IMR-90 (cell line): Measurements from ENCODE around the gene FUT7. TPM values are rescaled to one million over a fixed set of nuclear protein-coding genes. Genes with fewer than 3 reads are reported as not detected.

Experiments used
- ATAC-seq: fragments of 200-7000 bp; cut with Tn5 transposase; 2 replicates; pipeline ENCODE4 v1.9.1; 2020; ENCODE audit warnings: low read depth, mild to moderate bottlenecking, moderate library complexity
- BruUV-seq: library from RNA; stranded (reverse); fragments of 400-500 nt; replicated peaks from 2 replicates; lab custom pipeline; 2021; lab: Mats Ljungman, UMichigan
- CTCF ChIA-PET: fragments of 300-600 bp; formaldehyde crosslinking; extraction: SDS; loops from one replicate; lab custom pipeline; 2021; ENCODE audit warnings: antibody characterized with exemption; lab: Yijun Ruan, JAX
- POLR2A ChIA-PET: fragments of 300-600 bp; sonication (Branson Sonifier 250); formaldehyde crosslinking; loops from one replicate; lab custom pipeline; 2022; ENCODE audit warnings: antibody characterized with exemption; ENCODE audit not compliant: unreplicated experiment; lab: Charles Lee
- DNase-seq: peaks from one replicate; pipeline ENCODE4 v3.0.0; 2013
- H2AFZ ChIP-seq: replicated peaks from 2 replicates; pipeline ENCODE3; 2013; ENCODE audit warnings: low read length, mild to moderate bottlenecking; ENCODE audit not compliant: poor library complexity
- H2AK5ac ChIP-seq: 2 replicates; pipeline ENCODE4 v1.6.1; 2013; ENCODE audit warnings: low read depth, low read length, inconsistent platforms
- H2AK9ac ChIP-seq: replicated peaks from 2 replicates; pipeline ENCODE3; 2013; ENCODE audit warnings: mild to moderate bottlenecking, low read depth, low read length, moderate library complexity; ENCODE audit not compliant: poor library complexity
- H2BK120ac ChIP-seq: 2 replicates; pipeline ENCODE4 v1.6.1; 2013; ENCODE audit warnings: low read depth, low read length, inconsistent platforms
- H2BK15ac ChIP-seq: 3 replicates; pipeline ENCODE4 v1.6.1; 2013; ENCODE audit warnings: low read depth, low read length, inconsistent platforms
- H2BK20ac ChIP-seq: 2 replicates; pipeline ENCODE4 v1.6.1; 2013; ENCODE audit warnings: low read depth, mild to moderate bottlenecking, inconsistent platforms, low read length, moderate library complexity
- H2BK5ac ChIP-seq: 2 replicates; pipeline ENCODE4 v1.6.1; 2013; ENCODE audit warnings: mild to moderate bottlenecking, low read depth, low read length, inconsistent platforms; ENCODE audit not compliant: poor library complexity, severe bottlenecking
- H3K14ac ChIP-seq: replicated peaks from 2 replicates; pipeline ENCODE4 v1.6.1; 2013; ENCODE audit warnings: low read depth, low read length, inconsistent platforms
- H3K18ac ChIP-seq: 2 replicates; pipeline ENCODE4 v1.6.1; 2013; ENCODE audit warnings: low read depth, low read length, control low read depth
- H3K23ac ChIP-seq: 2 replicates; pipeline ENCODE4 v1.6.1; 2013; ENCODE audit warnings: low read depth, low read length, inconsistent platforms
- H3K27ac ChIP-seq: 2 replicates; pipeline ENCODE4 v1.5.1; 2013; ENCODE audit warnings: mild to moderate bottlenecking, control low read depth, low read length; ENCODE audit not compliant: insufficient read depth
- H3K27me3 ChIP-seq: 2 replicates; pipeline ENCODE4 v1.6.1; 2013; ENCODE audit warnings: low read length; ENCODE audit not compliant: control insufficient read depth, insufficient read depth
- H3K36me3 ChIP-seq: 2 replicates; pipeline ENCODE4 v1.6.1; 2013; ENCODE audit warnings: low read length, mixed read lengths; ENCODE audit not compliant: control insufficient read depth, insufficient read depth
- H3K4ac ChIP-seq: 2 replicates; pipeline ENCODE4 v1.6.1; 2013; ENCODE audit warnings: low read depth, low read length, inconsistent platforms
- H3K4me1 ChIP-seq: 2 replicates; pipeline ENCODE4 v1.6.1; 2013; ENCODE audit warnings: low read length, mixed read lengths; ENCODE audit not compliant: control insufficient read depth, insufficient read depth
- H3K4me2 ChIP-seq: 2 replicates; pipeline ENCODE4 v1.6.1; 2013; ENCODE audit warnings: low read depth, mild to moderate bottlenecking, control low read depth, low read length, moderate library complexity
- H3K4me3 ChIP-seq: 2 replicates; pipeline ENCODE4 v1.5.1; 2013; ENCODE audit warnings: low read depth, mild to moderate bottlenecking, control low read depth, low read length, moderate library complexity; ENCODE audit not compliant: insufficient read depth
- H3K56ac ChIP-seq: 2 replicates; pipeline ENCODE4 v1.6.1; 2013; ENCODE audit warnings: low read length, inconsistent platforms; ENCODE audit not compliant: insufficient read depth; ENCODE audit errors: extremely low read depth
- H3K79me1 ChIP-seq, 2 experiments: 2 replicates each; pipeline ENCODE4 v1.6.1; 2013; ENCODE audit warnings: low read length in 2 of 2, inconsistent platforms in 1 of 2, low read depth in 1 of 2
- H3K9ac ChIP-seq: 2 replicates; pipeline ENCODE4 v1.6.1; 2013; ENCODE audit warnings: low read depth, low read length, control low read depth
- H3K9me1 ChIP-seq: 2 replicates; pipeline ENCODE4 v1.6.1; 2013; ENCODE audit warnings: low read length, inconsistent platforms; ENCODE audit not compliant: insufficient read depth
- H3K9me3 ChIP-seq: 2 replicates; pipeline ENCODE4 v1.6.1; 2013; ENCODE audit warnings: low read length; ENCODE audit not compliant: control insufficient read depth, insufficient read depth
- H4K20me1 ChIP-seq: 2 replicates; pipeline ENCODE4 v1.6.1; 2013; ENCODE audit warnings: low read length, inconsistent platforms; ENCODE audit not compliant: insufficient read depth
- H4K5ac ChIP-seq: 2 replicates; pipeline ENCODE4 v1.6.1; 2013; ENCODE audit warnings: mild to moderate bottlenecking, low read depth, low read length, control low read depth
- H4K8ac ChIP-seq, 2 experiments: 2 replicates each; pipeline ENCODE4 v1.6.1; 2013; ENCODE audit warnings: low read depth in 2 of 2, low read length in 2 of 2, control low read depth in 1 of 2, inconsistent platforms in 1 of 2
- H4K91ac ChIP-seq: 2 replicates; pipeline ENCODE4 v1.6.1; 2013; ENCODE audit warnings: low read depth, low read length, inconsistent platforms; ENCODE audit not compliant: insufficient read depth
- CHD1 ChIP-seq: IDR thresholded peaks from 2 replicates; pipeline ENCODE4 v1.6.1; 2012; ENCODE audit warnings: low read depth, low read length, improper control_type of control experiment
- MAZ ChIP-seq: IDR thresholded peaks from 2 replicates; pipeline ENCODE4 v1.6.1; 2012; ENCODE audit warnings: low read depth, mild to moderate bottlenecking, low read length, improper control_type of control experiment, moderate library complexity, borderline replicate concordance
- POLR2A ChIP-seq: IDR thresholded peaks from 2 replicates; pipeline ENCODE4 v1.6.1; 2012; ENCODE audit warnings: mild to moderate bottlenecking, low read depth, low read length
- RCOR1 ChIP-seq: IDR thresholded peaks from 2 replicates; pipeline ENCODE4 v1.6.1; 2012; ENCODE audit warnings: mild to moderate bottlenecking, low read length, improper control_type of control experiment; ENCODE audit not compliant: insufficient replicate concordance
- RFX5 ChIP-seq: IDR thresholded peaks from 2 replicates; pipeline ENCODE4 v1.8.0; 2012; ENCODE audit warnings: low read depth, mild to moderate bottlenecking, low read length, moderate library complexity
- WGBS, 2 experiments: methylation state at CpG; one replicate each; pipeline versions ENCODE4 v1.1.5 to v1.1.7; 2013; ENCODE audit warnings: missing lambda C conversion rate in 2 of 2; ENCODE audit not compliant: insufficient read length in 1 of 2; ENCODE audit errors: extremely low coverage in 2 of 2; 5-methylcytosine and 5-hydroxymethylcytosine counted together
- dilution Hi-C: fragments of 300-500 bp; cut with HindIII; formaldehyde crosslinking; loops from one replicate; pipeline ENCODE4 v1.14.3; 2018; ENCODE audit warnings: low sequenced_read_pairs; ENCODE audit not compliant: unreplicated experiment
- in situ Hi-C: fragments of 300-500 bp; cut with MboI; formaldehyde crosslinking; loops from 3 replicates; pipeline ENCODE4 v1.14.3; 2019; ENCODE audit warnings: low sequenced_read_pairs, inconsistent platforms, mixed read lengths
- intact Hi-C: fragments of 100-400 bp; cut with micrococcal nuclease; formaldehyde crosslinking; loops from 2 replicates; pipeline ENCODE4 v1.10.0; 2022
- polyA plus RNA-seq, 3 experiments: library from polyadenylated mRNA; depleted of rRNA; stranded (reverse); fragments of >200 nt; gene quantifications; 2 replicates each; pipeline ENCODE4 v1.2.3, GENCODE V29; 2012; ENCODE audit warnings: low replicate concordance in 1 of 3
- total RNA-seq: library from RNA; depleted of rRNA; stranded (reverse); fragments of >200 nt; gene quantifications from 2 replicates; pipeline ENCODE4 v1.2.3, GENCODE V29; 2012

The FUT7 gene
- total and polyA plus RNA-seq, 2 of the 4 experiments (the other 2 are of a cell fraction), result not detected

- Histone ChIP-seq H2BK120ac (no peak overlapping the region), H3K27me3 (no peaks in the 10 kb centered on the region), H3K9me1 (peaks cover 5% of the 10 kb centered on the region; the same call in 1 of the 2 replicates), H2BK15ac (no peak overlapping the region), H3K4ac (no peak overlapping the region), H3K4me2 (0 out of 2 replicates have a peak overlapping the region, but pooled peaks have one; percentile 5), H3K14ac (no peak overlapping the region), H2AK5ac (0 out of 2 replicates have a peak overlapping the region, but pooled peaks have one; percentile 10), H2AK9ac (peak overlapping the region; percentile 74), H4K91ac (no peak overlapping the region), H3K27ac (no peak overlapping the region), H3K9ac (no peak overlapping the region), H3K23ac (no peak overlapping the region), H4K5ac (no peak overlapping the region), H3K18ac (no peak overlapping the region), H2BK5ac (no peak overlapping the region), H4K20me1 (peaks cover 8% of the 10 kb centered on the region), H3K79me1 (no peaks in the 10 kb centered on the region), H2AFZ (peak overlapping the region; percentile 51), H4K8ac (no peak overlapping the region), H3K9me3 (no peaks in the 10 kb centered on the region), H3K4me1 (peaks cover 11% of the 10 kb centered on the region), H3K36me3 (peaks cover 18% of the 10 kb centered on the region), H3K56ac (no peak overlapping the region), H3K4me3 (no peak overlapping the region), H2BK20ac (no peak overlapping the region)
- 51% methylated on average over 10 of the region's 30 CpGs; no CpG with 5 or more reads in 1 of the 2 experiments for WGBS, 2 experiments
- TF ChIP-seq RFX5, result no peak
- peak; percentile 11; the same call in 1 of the 2 replicates for TF ChIP-seq MAZ
- peak; percentile 75 for TF ChIP-seq RCOR1
- no peak for TF ChIP-seq CHD1
- no peak for TF ChIP-seq POLR2A
- ATAC-seq (peak; percentile 89), DNase-seq (peak; percentile 61)
- ChIA-PET POLR2A (no interaction called here), CTCF (interaction anchor here (0.6 to 0.9 kb wide), 2 partner anchors 22 to 27 kb away, joined by 3 read pairs; no protein-coding TSS in a partner anchor)
- intact Hi-C loops, result loop anchor here (2.0 kb wide), 1 partner anchor 22 kb away; the partner anchor contains the start of gene ABCA2
- in situ Hi-C loops, result no loop called here
- dilution Hi-C loops, result no loop called here
- BruUV-seq, result no TSS peak
These were observed 24.6 kb downstream of the FUT7 start for GRCh38 chr9:137007108-137007815.
